Measurements from ENCODE around the gene MAST4.

Gene MAST4

GRCh38 chr5:67133217-67133616, 537.0 kb downstream of the MAST4 start:
- no peak for DNase-seq (ENCODE audit: low read depth)

DNA sequence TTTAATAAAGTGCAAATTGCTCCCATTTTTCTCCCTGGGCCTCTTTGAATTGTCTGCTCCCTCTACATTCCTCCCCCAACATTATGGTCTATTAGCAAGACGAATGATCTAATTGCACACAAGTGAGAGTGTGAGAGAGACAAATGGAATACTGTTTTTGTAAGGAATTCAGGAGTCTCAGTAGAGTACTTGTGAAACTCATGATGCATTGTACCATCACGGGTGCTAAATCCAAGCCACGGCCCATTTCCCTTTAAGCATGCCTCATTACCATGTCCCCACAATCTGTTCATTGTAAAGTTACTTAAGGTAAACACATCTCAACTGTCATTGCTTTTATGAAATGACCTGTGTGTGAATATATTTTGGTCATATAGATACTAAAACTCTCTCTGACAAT, 537.6 kb downstream of the MAST4 start:
- no peak for DNase-seq (ENCODE audit: low read depth)

DNA sequence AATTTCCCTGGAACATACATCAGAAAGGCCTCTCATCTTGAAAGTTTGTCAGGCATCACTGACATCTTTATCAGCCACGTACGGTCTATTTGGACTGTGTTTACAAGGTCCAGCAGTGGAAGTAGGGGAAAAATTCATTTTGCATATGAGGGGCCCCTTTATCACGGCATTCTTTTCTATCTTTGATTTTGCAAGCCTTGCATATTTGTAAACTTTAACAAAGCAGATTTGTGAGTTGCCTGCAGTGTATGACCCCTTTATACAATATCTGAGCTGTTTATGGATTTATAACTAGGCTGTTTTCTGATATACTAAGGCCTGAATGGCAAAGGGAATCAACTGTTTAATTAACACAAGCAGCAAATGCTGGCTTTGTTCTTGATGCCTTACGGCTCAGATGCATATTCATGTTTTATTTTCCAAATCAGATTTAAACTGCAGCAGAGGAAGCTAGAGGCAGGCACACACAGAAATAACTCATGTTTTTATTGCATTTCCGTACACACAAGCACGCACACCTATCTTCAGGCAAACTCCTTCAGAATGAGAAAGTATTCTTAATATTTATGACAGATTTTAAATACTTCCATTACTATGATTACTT, 539.3 kb downstream of the MAST4 start:
- DNase-seq (ENCODE audit: low read depth), result no peak

- no peak for DNase-seq (ENCODE audit: low read depth)
Observed at GRCh38 chr5:67139030-67139429, 542.8 kb downstream of the MAST4 start.

DNA sequence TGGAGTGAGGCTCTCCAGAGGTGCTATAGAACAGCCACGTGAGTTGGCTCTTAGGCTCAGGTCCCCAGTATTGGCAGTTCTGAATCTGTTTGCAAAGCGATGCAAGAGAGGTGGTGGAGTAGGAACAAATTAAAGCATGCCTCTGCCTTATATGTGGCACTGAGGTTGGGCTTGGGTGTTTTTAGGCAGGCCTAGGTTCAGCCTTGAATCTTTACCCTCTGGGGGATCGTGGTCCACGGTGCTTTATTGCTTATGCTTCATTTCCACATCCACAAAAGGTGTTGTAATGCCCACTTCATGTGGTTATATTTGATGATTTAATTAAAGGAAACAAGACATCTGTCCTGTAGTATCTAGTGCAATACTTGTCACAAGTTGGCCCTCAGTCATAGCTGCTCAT, 544.2 kb downstream of the MAST4 start:
- DNase-seq (ENCODE audit: low read depth), result no peak

DNA sequence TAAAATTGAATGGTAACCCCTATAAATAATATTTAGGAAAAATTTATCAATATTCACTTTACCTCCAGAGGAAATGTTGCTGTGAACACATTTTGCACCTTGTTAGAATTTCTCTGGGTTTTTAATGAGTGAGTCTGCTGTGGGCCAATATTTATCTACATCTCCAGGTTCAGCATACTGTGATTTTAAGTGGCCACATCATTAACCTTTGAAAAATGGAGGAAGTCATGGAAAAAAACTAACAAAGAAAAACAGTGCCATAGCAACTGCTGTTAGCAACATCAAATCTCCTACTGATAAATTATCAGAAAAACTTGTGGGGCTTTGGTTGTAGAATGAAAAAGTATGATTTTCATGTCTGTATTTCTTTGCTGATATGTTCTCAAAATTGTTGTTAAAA, 545.5 kb downstream of the MAST4 start:
- no peak for DNase-seq (ENCODE audit: low read depth)

- DNase-seq (ENCODE audit: low read depth), result no peak
Observed at GRCh38 chr5:67142816-67143215, 546.6 kb downstream of the MAST4 start.

DNA sequence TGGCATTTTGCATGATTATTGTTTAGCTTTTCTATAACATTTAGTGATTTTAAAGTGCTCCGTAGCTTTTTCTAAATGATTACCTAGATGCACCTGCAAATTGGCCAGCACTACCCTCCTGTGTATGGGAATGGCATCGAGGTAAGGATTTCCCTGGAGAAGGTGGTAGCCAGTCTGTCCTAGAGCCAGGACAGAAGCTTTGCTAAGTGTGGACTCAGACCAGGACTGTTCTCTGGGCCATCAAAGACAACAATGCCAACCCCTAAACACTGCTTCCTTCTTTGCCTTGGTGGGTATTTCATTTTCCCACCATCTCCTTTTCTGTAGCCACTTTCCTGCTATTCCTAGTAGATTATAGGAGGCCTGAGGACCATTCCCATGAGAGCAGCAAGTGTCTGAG, 547.4 kb downstream of the MAST4 start:
- no peak for DNase-seq (ENCODE audit: low read depth)

- DNase-seq (ENCODE audit: low read depth), result no peak
Observed at GRCh38 chr5:67144183-67144639, 548.0 kb downstream of the MAST4 start.

DNA sequence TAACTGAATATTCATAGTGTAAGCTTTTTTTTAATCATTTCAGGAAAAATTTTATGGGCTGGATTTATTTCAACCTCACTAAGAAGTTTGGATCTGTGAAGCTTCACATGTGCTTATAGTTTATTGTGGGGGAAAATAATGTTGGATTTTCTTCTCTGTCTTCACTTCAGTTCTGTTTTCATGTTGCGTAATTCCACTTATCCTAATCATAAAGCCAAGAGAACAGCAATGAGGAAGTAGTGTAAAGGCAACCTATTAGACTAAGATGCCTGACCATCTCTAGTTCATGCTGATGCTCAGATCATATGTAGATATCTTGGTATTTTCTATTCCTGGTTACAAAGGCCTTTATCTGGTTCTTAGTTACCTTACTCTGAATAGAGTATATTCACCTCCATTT, 550.4 kb downstream of the MAST4 start:
- no peak for DNase-seq (ENCODE audit: low read depth)

GRCh38 chr5:67146981-67147380, 550.8 kb downstream of the MAST4 start:
- DNase-seq (ENCODE audit: low read depth), result no peak

DNA sequence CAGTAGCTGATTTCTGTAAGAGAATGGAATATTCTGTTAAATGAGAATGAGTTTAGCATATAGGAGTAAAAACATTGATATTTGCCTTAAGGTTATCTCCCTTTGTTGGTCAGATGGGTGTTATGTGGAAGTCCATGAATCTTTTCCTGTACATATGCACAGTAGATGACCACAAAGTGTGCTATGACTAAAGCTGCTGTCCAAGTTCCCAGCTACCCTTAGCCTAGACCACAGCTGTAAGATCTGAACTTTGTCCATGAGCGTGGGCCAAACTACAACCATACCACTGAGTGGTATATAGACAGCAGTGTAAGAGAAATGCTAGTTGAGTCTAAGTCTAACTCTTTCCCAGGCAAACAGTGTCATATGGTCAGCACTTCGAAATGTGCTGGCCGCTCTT, 551.6 kb downstream of the MAST4 start:
- no peak for DNase-seq (ENCODE audit: low read depth)

- DNase-seq (ENCODE audit: low read depth), result no peak
Observed at GRCh38 chr5:67149057-67149950, 553.1 kb downstream of the MAST4 start.

GRCh38 chr5:67149951-67150523, 553.8 kb downstream of the MAST4 start:
- DNase-seq (ENCODE audit: low read depth), result no peak

GRCh38 chr5:67152400-67152799, 556.2 kb downstream of the MAST4 start:
- DNase-seq (ENCODE audit: low read depth), result no peak

- DNase-seq (ENCODE audit: low read depth), result no peak
Observed at GRCh38 chr5:67153292-67153691, 557.1 kb downstream of the MAST4 start.

DNA sequence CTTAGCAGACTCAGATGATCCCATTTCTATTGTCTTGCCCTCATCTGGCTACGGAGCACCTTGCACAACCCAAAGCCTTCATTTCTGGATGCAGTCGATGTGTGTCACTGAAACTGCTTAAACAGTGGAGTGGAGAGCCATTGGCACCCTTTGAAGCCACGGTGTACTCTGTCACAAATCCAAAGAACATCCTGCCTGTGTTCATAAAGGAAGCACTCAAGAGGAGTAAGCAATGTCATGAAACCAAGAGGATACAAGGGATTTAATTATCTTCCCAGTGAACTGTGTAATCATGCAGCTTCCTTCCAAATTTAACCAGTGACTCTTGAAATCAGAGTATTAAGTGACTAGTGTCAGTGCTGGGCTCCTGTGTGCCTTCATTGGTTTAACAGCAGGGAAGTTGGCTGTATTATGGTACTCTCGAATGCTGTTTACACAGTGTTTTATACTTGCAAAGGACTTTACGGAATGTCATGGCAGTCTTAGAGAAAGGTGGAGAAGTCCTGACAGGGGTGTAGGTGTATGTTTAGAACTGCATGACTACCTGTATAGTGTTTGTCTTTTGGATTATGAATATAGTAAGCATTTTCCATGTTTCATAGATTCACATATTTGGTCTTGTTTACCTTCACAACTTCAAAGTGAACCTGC, 558.5 kb downstream of the MAST4 start:
- DNase-seq (ENCODE audit: low read depth), result no peak

- DNase-seq (ENCODE audit: low read depth), result no peak
Observed at GRCh38 chr5:67156976-67157583, 560.9 kb downstream of the MAST4 start.

- no peak for DNase-seq (ENCODE audit: low read depth)
Observed at GRCh38 chr5:67160272-67160671, 564.1 kb downstream of the MAST4 start.

DNA sequence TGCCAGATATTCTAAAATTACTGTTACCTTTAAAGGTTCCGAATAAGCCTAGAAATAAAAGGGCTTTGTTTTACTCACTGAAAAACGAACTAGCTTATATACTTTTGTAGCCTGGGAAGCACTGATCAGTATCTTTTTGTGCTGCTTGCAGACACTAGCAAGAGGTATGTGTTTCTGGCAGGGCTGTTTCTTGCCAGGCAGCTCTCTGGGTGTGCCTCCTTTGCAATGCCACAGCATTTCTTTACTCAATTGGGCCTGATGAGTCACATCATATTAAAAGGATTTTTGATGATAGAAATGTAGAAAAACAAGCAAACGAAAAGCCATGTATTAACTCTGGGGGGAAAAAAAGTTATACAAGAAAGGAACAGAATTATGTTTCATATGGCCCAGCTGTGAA, 564.8 kb downstream of the MAST4 start:
- no peak for DNase-seq (ENCODE audit: low read depth)

- no peak for DNase-seq (ENCODE audit: low read depth)
Observed at GRCh38 chr5:67161767-67162166, 565.6 kb downstream of the MAST4 start.

GRCh38 chr5:67163231-67163756, 567.1 kb downstream of the MAST4 start:
- DNase-seq (ENCODE audit: low read depth), result no peak

Data from CMK (cell line).